Measurements from ENCODE around the gene CIBAR2.

GRCh38 chr16:85140455-85141012 lies 28.3 kb upstream of the CIBAR2 start:
- TF ChIP-seq CTCF (IDR thresholded peaks at IDR 0.05) (no peak), ZFX (IDR thresholded peaks at IDR 0.05; ENCODE audit: borderline replicate concordance) (no peak)

All from 22Rv1 (cell line).